Measurements from ENCODE around the gene RNF34. TPM values are rescaled to one million over a fixed set of nuclear protein-coding genes. Genes with fewer than 3 reads are reported as not detected.

Gene RNF34
- total RNA-seq, 1 experiment from 2014 or later = 53.6 TPM

- Mint-ChIP-seq H3K9me3 (no peaks in the 10 kb centered on the region), H3K27ac (no peak overlapping the region), H3K4me3 (no peak overlapping the region), H3K4me1 (no peaks in the 10 kb centered on the region), H3K36me3 (no peaks in the 10 kb centered on the region), H3K27me3 (ENCODE audit: low read depth) (no peaks in the 10 kb centered on the region; the same call in 1 of the 2 replicates)
- ChIA-PET CTCF (no interaction called here), POLR2A (interaction anchor here (1.2 kb wide), 1 partner anchor 39 kb away, joined by 3 read pairs; no protein-coding TSS in a partner anchor)
- DNase-seq (ENCODE audit: low spot score) = no peak
- no peak for ATAC-seq
- no peak for TF ChIP-seq RORB (CRISPR knock-in tag; IDR thresholded peaks at IDR 0.05)
- no peak for TF ChIP-seq CBFB (CRISPR knock-in tag; IDR thresholded peaks at IDR 0.05; ENCODE audit: low read depth)
- TF ChIP-seq TP53 (CRISPR knock-in tag; IDR thresholded peaks at IDR 0.05) = no peak
- no peak for TF ChIP-seq ZNF396 (CRISPR knock-in tag; IDR thresholded peaks at IDR 0.05; ENCODE audit: borderline replicate concordance)
- no peak for TF ChIP-seq ZNF532 (CRISPR knock-in tag; IDR thresholded peaks at IDR 0.05; ENCODE audit: borderline replicate concordance)
- TF ChIP-seq ATF6 (CRISPR knock-in tag; IDR thresholded peaks at IDR 0.05) = no peak
- TF ChIP-seq NFYB (CRISPR knock-in tag; conservative IDR thresholded peaks at IDR 0.05; ENCODE audit: low read depth) = no peak
- TF ChIP-seq USF2 (CRISPR knock-in tag; IDR thresholded peaks at IDR 0.05) = no peak
- TF ChIP-seq ZNF121 (CRISPR knock-in tag; IDR thresholded peaks at IDR 0.05) = no peak
Observed at GRCh38 chr12:121392325-121392716, 7.6 kb upstream of the RNF34 start.

- Mint-ChIP-seq H3K4me3 (no peak overlapping the region), H3K4me1 (peaks cover 19% of the 10 kb centered on the region), H3K9me3 (no peaks in the 10 kb centered on the region), H3K27me3 (ENCODE audit: low read depth) (no peaks in the 10 kb centered on the region), H3K36me3 (no peaks in the 10 kb centered on the region), H3K27ac (no peak overlapping the region)
- ATAC-seq (no peak), DNase-seq (ENCODE audit: low spot score) (no peak)
- POLR2A ChIA-PET = interaction anchor here (0.7 kb wide), 1 partner anchor 745 kb away, joined by 4 read pairs; no protein-coding TSS in a partner anchor
- no peak for TF ChIP-seq E2F4 (CRISPR knock-in tag; IDR thresholded peaks at IDR 0.05; ENCODE audit: borderline replicate concordance, low read depth)
- TF ChIP-seq ZNF671 (CRISPR knock-in tag; IDR thresholded peaks at IDR 0.05) = no peak
- TF ChIP-seq AFF4 (CRISPR knock-in tag; IDR thresholded peaks at IDR 0.05; ENCODE audit: borderline replicate concordance) = no peak
- TF ChIP-seq USF1 (CRISPR knock-in tag; IDR thresholded peaks at IDR 0.05) = no peak
- CTCF ChIA-PET = interaction anchor here (0.7 kb wide), 3 partner anchors 55 to 419 kb away, joined by 3 to 4 read pairs (median 3); partner anchors contain the start of gene HNF1A
Observed at GRCh38 chr12:121397521-121397920, 2.4 kb upstream of the RNF34 start.

Data from WTC11 (cell line).